ENCODE data around the gene RPS6KB1. TPM values are rescaled to one million over a fixed set of nuclear protein-coding genes. Genes with fewer than 3 reads are reported as not detected.
"Not testable (repeated sequence)": the region's sequence is repeated elsewhere in the genome, so short reads cannot be mapped to it uniquely, and the experiment has no call there.

RPS6KB1 gene
- total and polyA plus RNA-seq, 9 of the 15 experiments (the other 6 are each of a cell fraction or from before 2014, with no cell fraction given) = 8.8 to 60.7 (median 35.1) TPM

DNA sequence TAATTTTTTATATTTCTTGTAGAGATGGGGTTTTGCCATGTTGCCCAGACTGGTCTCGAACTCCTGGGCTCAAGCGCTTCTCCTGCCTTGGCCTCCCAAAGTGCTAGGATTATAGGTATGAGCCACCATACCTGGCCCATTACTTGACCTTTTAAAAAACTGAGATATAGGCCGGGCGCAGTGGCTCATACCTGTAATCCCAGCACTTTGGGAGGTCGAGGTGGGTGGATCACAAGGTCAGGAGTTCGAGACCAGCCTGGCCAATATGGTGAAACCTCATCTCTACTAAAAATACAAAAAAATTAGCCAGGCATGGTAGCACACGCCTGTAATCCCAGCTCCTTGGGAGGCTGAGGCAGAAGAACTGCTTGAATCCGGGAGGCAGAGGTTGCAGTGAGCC, 19.5 kb upstream of the RPS6KB1 start:
- in situ Hi-C loops (cut with MboI); FAIRE-seq; H3K9ac ChIP-seq (ENCODE audit: insufficient read depth in 1 of 2, low read depth in 2 of 2, low read length in 2 of 2); H3K4me1 ChIP-seq (replicated peaks in 1 of 2; ENCODE audit: control insufficient read depth in 2 of 2, insufficient read depth in 2 of 2, low read length in 2 of 2); H3K9me3 ChIP-seq (replicated peaks; ENCODE audit: control insufficient read depth, insufficient read depth, low read depth, low read length); H3K4me3 ChIP-seq; H3K9me1 ChIP-seq (ENCODE audit: control insufficient read depth, insufficient read depth, low read length); H2AFZ ChIP-seq (ENCODE audit: low read depth, low read length); H3K4me2 ChIP-seq (ENCODE audit: insufficient read depth, low read length); ATAC-seq; H4K20me1 ChIP-seq (replicated peaks; ENCODE audit: control insufficient read depth, insufficient read depth, low read length); H3K27ac ChIP-seq (ENCODE audit: extremely low read depth, low read depth, low read length); CTCF ChIA-PET (ENCODE audit: low intra/inter-chr PET ratio); H3K27me3 ChIP-seq (ENCODE audit: control insufficient read depth in 2 of 2, insufficient read depth in 2 of 2, low read length in 2 of 2); POLR2A ChIA-PET; DNase-seq (ENCODE audit: extremely low read depth in 1 of 4, low spot score in 3 of 4); BruUV-seq (replicated peaks); intact Hi-C loops (cut with micrococcal nuclease); H3K79me2 ChIP-seq (ENCODE audit: control insufficient read depth, insufficient read depth, low read length): not testable (repeated sequence)
- 95% methylated on average over 5 of the region's 8 CpGs for WGBS (ENCODE audit: insufficient coverage, low coverage, missing lambda C conversion rate)
- peaks cover 48% of the 10 kb centered on the region for H3K36me3 ChIP-seq (ENCODE audit: control insufficient read depth, insufficient read depth, low read length)
- peak in 1 of 3 experiments; percentile 79; a peak in 2 of 6 replicates for TF ChIP-seq ZBTB11 (CRISPR knock-in tag; IDR thresholded peaks at IDR 0.05)

GRCh38 chr17:59874376-59874775, 18.5 kb upstream of the RPS6KB1 start:
- no TSS peak for BruUV-seq (replicated peaks)
- Histone ChIP-seq H3K9me1 (ENCODE audit: control insufficient read depth, insufficient read depth, low read length) (no peaks in the 10 kb centered on the region), H4K20me1 (replicated peaks; ENCODE audit: control insufficient read depth, insufficient read depth, low read length) (no peaks in the 10 kb centered on the region), H3K36me3 (ENCODE audit: control insufficient read depth, insufficient read depth, low read length) (peaks cover 56% of the 10 kb centered on the region), H3K4me2 (ENCODE audit: insufficient read depth, low read length) (no peak overlapping the region), H3K4me3 (no peak overlapping the region), H3K4me1 (replicated peaks in 1 of 2; ENCODE audit: control insufficient read depth in 2 of 2, insufficient read depth in 2 of 2, low read length in 2 of 2) (no peaks in the 10 kb centered on the region), H3K9me3 (replicated peaks; ENCODE audit: control insufficient read depth, insufficient read depth, low read depth, low read length) (no peaks in the 10 kb centered on the region), H3K9ac (ENCODE audit: insufficient read depth in 1 of 2, low read depth in 2 of 2, low read length in 2 of 2) (no peak overlapping the region), H3K27ac (ENCODE audit: extremely low read depth, low read depth, low read length) (no peak overlapping the region), H2AFZ (ENCODE audit: low read depth, low read length) (no peak overlapping the region), H3K79me2 (ENCODE audit: control insufficient read depth, insufficient read depth, low read length) (no peaks in the 10 kb centered on the region), H3K27me3 (ENCODE audit: control insufficient read depth in 2 of 2, insufficient read depth in 2 of 2, low read length in 2 of 2) (no peaks in the 10 kb centered on the region)
- no peak for TF ChIP-seq BCOR (IDR thresholded peaks at IDR 0.05)
- TF ChIP-seq ZBTB11 (CRISPR knock-in tag; IDR thresholded peaks at IDR 0.05) = peak in 1 of 3 experiments; percentile 78; a peak in 2 of 6 replicates
- 100% methylated on average over 2 of the region's 2 CpGs for WGBS (ENCODE audit: insufficient coverage, low coverage, missing lambda C conversion rate)
- ChIA-PET CTCF (ENCODE audit: low intra/inter-chr PET ratio) (no interaction called here), POLR2A (no interaction called here)
- ATAC-seq (no peak), DNase-seq (ENCODE audit: extremely low read depth in 1 of 4, low spot score in 3 of 4) (no peak), FAIRE-seq (no peak)
- in situ Hi-C loops (cut with MboI) (no loop called here), intact Hi-C loops (cut with micrococcal nuclease) (no loop called here)
